SKM-1 (cell line): Measurements from ENCODE around the gene RPL35A.
A peak's percentile ranks its signal among the peaks of the same experiment; 100 is the strongest.
"Not testable (repeated sequence)": the region's sequence is repeated elsewhere in the genome, so short reads cannot be mapped to it uniquely, and the experiment has no call there.

Source experiments
- DNase-seq: peaks from one replicate; lab custom pipeline; 2025; ENCODE audit not compliant: unreplicated experiment; lab: John Stamatoyannopoulos, UW

Gene RPL35A

GRCh38 chr3:197949778-197950676 lies at the start of gene RPL35A:
TSS of gene RPL35A (plus strand) at chr3:197950190. CDS start at chr3:197950968, 778 bp downstream.
- DNase-seq = peak; percentile 90

GRCh38 chr3:197901626-197902025 lies 48.4 kb upstream of the RPL35A start:
- DNase-seq = no peak

GRCh38 chr3:197906023-197906849 lies 43.8 kb upstream of the RPL35A start:
- DNase-seq = peak; percentile 31

- DNase-seq = no peak
Measured at GRCh38 chr3:197906850-197907187, 43.2 kb upstream of the RPL35A start.

- no peak for DNase-seq
Measured at GRCh38 chr3:197907196-197907595, 42.8 kb upstream of the RPL35A start.

GRCh38 chr3:197908550-197908949 lies 41.4 kb upstream of the RPL35A start:
- DNase-seq = not testable (repeated sequence)

- no peak for DNase-seq
Measured at GRCh38 chr3:197908957-197909701, 40.9 kb upstream of the RPL35A start.

GRCh38 chr3:197912741-197913476 lies 37.1 kb upstream of the RPL35A start:
- DNase-seq = no peak

GRCh38 chr3:197913641-197914380 lies 36.2 kb upstream of the RPL35A start:
- no peak for DNase-seq

- not testable (repeated sequence) for DNase-seq
Measured at GRCh38 chr3:197921429-197922275, 28.3 kb upstream of the RPL35A start.

- no peak for DNase-seq
Measured at GRCh38 chr3:197926418-197926817, 23.6 kb upstream of the RPL35A start.

- DNase-seq = not testable (repeated sequence)
Measured at GRCh38 chr3:197927578-197927977, 22.4 kb upstream of the RPL35A start.

- no peak for DNase-seq
Measured at GRCh38 chr3:197936819-197937384, 13.1 kb upstream of the RPL35A start.

- DNase-seq = no peak
Measured at GRCh38 chr3:197940745-197941384, 9.1 kb upstream of the RPL35A start.

- DNase-seq = no peak
Measured at GRCh38 chr3:197942956-197943556, 6.9 kb upstream of the RPL35A start.

GRCh38 chr3:197949191-197949777 lies 706 bp upstream of the RPL35A start:
- no peak for DNase-seq

- no peak for DNase-seq
Measured at GRCh38 chr3:197950677-197951061, 679 bp downstream of the RPL35A start.
